Measurements from ENCODE around the gene ACIN1.

The ACIN1 gene

DNA sequence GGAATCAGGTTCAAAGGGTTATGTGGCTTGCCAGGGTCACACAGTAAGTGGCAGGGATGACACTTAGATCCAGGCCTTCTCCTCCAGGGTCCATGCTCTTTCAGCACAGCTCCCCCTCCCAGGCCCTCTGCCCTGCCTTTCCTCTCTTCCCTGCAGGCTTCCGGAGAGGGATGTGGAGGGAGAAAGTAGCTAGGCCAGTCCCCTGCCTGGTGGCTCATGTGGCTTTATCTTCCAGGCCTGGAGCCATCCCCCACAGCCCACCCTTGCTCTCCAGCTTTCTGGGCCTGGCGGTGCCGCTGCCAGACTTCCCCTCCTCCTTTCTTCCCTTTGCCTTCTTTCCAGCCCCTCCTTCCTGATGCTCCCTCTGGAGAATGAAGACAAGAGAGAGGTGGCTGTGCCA, 51.2 kb downstream of the ACIN1 start:
- DNase-seq (ENCODE audit: low read depth in 3 of 3): no peak

DNA sequence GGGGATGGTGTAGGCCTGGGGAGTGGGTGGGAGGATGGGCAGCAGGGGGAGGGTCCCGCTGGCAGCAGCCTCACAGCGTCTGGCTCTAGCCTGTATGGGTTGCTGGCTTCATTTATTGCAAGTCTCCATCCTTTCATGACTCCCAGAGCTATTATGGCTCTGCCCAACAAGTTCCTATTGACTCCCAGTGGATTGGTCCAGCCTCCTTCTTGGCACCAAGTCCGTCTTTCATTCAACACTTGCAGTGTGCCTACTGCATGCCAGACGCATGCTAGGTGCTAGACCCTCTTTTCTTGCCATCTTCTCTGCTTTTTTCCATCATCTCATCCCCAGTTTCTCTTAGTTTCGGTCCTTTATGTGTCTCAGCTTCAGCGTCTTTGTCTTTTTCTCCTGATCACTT, 51.8 kb downstream of the ACIN1 start:
- no peak for DNase-seq (ENCODE audit: low read depth in 3 of 3)

DNA sequence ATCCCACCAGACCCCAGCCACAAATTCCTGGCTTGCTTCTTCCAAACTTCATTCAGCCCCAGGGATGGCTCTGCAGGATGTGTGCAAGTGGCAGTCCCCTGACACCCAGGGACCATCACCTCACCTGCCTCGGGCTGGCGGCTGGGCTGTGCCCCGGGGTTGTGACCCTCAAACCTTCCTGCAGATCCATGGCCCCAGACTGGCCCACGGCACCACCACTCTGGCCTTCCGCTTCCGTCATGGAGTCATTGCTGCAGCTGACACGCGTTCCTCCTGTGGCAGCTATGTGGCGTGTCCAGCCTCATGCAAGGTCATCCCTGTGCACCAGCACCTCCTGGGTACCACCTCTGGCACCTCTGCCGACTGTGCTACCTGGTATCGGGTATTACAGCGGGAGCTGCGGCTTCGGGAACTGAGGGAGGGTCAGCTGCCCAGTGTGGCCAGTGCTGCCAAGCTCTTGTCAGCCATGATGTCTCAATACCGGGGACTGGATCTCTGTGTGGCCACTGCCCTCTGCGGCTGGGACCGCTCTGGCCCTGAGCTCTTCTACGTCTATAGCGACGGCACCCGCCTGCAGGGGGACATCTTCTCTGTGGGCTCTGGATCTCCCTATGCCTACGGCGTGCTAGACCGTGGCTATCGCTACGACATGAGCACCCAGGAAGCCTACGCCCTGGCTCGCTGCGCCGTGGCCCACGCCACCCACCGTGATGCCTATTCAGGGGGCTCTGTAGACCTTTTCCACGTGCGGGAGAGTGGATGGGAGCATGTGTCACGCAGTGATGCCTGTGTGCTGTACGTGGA, 52.6 kb downstream of the ACIN1 start, which contains the start of gene PSMB11:
TSS of gene PSMB11 (plus strand) at position 51 of the 804 bp plus-strand sequence. CDS start at position 65, 14 bp downstream.
- DNase-seq (ENCODE audit: low read depth in 3 of 3): no peak

- no peak for DNase-seq (ENCODE audit: low read depth in 3 of 3)
These were observed 53.2 kb downstream of the ACIN1 start for GRCh38 chr14:23041729-23042128.

DNA sequence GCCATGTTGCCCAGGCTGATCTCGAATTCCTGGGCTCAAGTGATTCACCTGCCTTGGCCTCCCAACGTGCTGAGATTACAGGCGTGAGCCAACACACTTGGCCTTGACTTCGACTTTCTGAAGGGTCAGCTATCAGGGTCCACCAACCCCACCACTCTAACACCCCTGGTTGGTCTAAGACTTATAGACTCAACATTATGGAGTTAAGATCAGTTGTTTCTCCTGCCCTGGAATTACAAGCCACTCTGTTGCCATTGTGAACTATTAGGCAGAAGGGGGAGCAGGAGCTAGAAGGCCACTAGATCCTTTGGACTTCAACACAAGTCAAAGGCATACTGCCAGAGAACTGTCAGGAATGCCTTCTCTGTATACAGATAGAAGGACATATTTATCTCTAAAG, 54.8 kb downstream of the ACIN1 start:
- DNase-seq (ENCODE audit: low read depth in 3 of 3): no peak

DNA sequence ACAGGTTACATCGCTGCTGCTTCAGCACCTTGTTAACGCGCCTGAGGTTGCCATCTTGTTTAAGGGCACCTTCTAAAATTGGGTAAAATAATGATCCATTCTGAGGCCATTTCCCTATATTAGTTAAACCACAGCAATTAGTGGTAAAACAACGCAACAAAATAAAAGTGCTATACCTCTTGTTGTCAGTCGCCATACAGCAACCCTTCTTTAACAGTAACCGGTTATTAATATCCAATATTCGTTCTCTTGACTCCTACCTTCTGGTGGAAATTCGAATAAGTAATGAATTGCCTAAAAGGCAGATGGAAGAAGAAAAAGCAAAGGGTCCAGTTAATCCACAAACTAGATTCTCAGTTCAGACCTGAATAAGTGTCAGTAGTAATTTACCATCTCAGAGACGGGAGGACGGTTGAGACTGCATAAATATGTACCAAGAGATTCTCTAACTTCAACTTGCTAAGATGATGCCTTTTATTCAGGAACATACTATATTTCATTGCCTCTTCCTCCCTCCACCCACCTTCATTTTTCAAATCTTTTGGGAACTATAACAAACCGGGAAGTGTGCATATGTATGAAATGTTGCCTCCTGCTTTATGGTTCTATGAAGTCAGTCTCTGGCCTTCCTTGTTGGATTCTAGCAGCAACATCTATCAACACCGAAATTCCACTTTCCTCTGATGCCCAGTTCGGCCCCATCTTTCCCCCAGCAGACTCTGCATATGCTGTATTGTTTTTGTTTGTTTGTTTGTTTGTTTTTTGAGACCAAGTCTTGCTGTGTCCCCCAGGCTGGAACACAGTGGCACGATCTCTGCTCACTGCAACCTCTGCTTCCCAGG, 59.4 kb downstream of the ACIN1 start:
- no peak for DNase-seq (ENCODE audit: low read depth in 3 of 3)

- DNase-seq (ENCODE audit: low read depth in 3 of 3): peak; percentile 74 to 86 (median 84)
These were observed 60.2 kb downstream of the ACIN1 start, which contains the start of gene PSMB5 for GRCh38 chr14:23034498-23035302. TSS of gene PSMB5 (minus strand) at chr14:23034900. CDS start at chr14:23034881, 19 bp downstream.

DNA sequence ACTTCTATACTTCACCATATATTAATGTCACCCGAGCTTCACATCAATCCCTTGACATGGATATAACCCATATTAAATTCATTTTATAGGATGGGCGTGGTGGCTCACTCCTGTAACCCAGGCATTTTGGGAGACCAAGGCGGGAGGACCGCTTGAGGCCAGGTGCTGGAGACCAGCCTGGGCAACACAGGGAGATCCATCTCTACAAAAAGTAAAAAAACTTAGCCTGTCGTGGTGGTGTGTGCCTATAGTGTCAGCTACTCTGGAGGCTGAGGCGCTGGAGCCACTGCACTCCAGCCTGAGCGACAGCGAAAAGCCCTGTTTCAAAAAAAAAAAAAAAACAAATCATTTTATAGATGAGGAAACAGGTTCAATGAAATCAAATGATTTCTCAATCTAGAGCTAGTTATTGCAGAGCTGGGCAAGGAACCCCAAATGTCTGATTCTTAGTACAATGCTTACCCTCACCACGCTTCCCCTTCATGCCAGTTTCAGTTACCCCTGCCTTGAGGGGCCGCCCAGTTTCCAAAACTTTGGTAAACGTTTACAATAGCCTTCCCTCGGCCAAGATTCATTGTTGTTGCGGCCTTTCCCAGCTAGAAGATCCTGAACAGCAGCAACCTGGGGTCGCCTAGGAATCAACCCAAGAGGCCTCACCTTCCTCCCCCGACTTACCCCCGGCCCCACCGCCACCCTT, 61.0 kb downstream of the ACIN1 start:
- DNase-seq (ENCODE audit: low read depth in 3 of 3): no peak

DNA sequence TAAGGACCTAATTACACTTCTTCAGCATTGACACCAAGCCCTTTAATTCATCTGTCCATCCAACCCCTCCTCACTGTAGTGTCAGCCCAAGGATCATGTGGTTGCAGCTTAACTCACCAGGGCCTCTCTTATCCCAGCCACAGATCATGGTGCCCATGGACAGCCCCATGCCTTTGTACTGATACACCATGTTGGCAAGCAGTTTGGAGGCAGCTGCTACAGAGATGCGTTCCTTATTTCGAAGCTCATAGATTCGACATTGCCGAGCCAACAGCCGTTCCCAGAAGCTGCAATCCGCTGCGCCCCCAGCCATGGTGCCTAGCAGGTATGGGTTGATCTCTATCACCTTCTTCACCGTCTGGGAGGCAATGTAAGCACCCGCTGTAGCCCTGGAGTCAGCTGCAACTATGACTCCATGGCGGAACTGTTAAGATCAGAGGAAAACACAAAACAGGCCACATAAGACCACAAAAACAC, 61.6 kb downstream of the ACIN1 start:
- no peak for DNase-seq (ENCODE audit: low read depth in 3 of 3)

DNA sequence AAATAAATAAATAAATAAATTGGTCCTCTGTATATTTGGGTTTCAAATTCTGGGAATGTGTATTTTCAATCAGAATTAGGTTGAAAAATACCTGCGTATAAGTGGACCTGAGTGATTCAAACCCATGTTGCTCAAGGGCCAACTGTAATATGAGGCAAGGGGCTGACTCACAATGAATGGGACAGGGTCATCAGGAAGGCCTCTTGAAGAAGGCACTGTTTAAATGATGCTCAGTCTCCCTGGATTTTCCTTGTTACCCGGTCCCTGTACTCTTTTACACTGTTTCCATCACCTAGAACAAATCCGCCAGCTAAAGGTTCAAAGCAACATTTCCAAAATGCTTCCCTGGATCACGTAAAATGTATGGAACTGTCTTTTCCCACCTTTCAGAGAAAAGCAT, 64.0 kb downstream of the ACIN1 start:
- DNase-seq (ENCODE audit: low read depth in 3 of 3): no peak

GRCh38 chr14:23028799-23029198, 66.1 kb downstream of the ACIN1 start:
- no peak for DNase-seq (ENCODE audit: low read depth in 3 of 3)

GRCh38 chr14:23025151-23025814, 69.7 kb downstream of the ACIN1 start:
- no peak for DNase-seq (ENCODE audit: low read depth in 3 of 3)

- DNase-seq (ENCODE audit: low read depth in 3 of 3): no peak
These were observed 70.3 kb downstream of the ACIN1 start for GRCh38 chr14:23024612-23025075.

- no peak for DNase-seq (ENCODE audit: low read depth in 3 of 3)
These were observed 71.2 kb downstream of the ACIN1 start for GRCh38 chr14:23023795-23024152.

- DNase-seq (ENCODE audit: low read depth in 3 of 3): no peak
These were observed 71.7 kb downstream of the ACIN1 start for GRCh38 chr14:23023022-23023794.

- DNase-seq (ENCODE audit: low read depth in 3 of 3): no peak
These were observed 73.0 kb downstream of the ACIN1 start for GRCh38 chr14:23021889-23022442.

DNA sequence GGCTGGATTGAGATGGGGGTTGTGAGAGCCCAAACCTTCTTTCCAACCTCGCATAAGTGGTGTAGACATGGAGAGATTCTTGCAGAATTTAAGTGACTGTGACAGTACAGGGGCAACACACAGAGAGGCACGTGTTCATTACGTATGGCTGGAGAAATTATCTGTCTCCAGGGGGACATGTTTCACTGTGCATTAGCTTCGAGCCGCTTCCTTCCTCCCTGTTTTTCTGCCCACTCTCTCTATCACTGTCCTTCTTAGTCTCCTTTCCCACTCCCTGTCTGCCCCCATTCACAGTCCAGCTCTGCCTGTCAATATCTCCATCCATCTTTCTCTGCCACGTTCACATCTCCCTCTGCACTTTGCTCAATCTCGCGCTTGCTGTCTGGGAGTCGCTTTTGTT, 73.5 kb downstream of the ACIN1 start:
- DNase-seq (ENCODE audit: low read depth in 3 of 3): no peak

- DNase-seq (ENCODE audit: low read depth in 3 of 3): no peak
These were observed 74.5 kb downstream of the ACIN1 start for GRCh38 chr14:23020143-23021128.

Measured in stimulated activated CD4-positive, alpha-beta T cell treated with anti-CD3 and anti-CD28 coated beads, TNF-alpha, amount 100 ng/mL, for 48 hours (primary cell).